Measurements from ENCODE around the gene C4orf50.

Gene C4orf50

DNA sequence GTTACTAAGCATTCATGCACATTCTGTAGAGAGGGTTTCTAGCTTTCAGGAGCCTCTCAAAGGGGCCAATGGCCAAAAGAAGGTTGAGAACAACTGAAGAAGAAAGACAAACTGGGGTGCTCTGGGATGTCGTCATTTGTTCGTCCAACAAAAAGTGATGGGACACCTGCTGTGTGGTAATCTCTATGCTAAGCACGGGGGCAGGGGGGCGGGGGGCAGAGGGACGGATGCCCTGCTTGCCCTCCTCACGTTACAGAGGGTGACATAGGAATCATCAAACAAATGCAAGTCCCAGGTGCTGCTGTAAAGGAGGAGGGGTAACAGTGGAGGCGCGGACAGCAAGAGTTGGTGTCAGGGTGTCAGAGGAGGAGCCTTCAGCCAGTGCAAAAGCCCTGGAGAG, 112.5 kb downstream of the C4orf50 start:
- TF ChIP-seq, protein P1, sequence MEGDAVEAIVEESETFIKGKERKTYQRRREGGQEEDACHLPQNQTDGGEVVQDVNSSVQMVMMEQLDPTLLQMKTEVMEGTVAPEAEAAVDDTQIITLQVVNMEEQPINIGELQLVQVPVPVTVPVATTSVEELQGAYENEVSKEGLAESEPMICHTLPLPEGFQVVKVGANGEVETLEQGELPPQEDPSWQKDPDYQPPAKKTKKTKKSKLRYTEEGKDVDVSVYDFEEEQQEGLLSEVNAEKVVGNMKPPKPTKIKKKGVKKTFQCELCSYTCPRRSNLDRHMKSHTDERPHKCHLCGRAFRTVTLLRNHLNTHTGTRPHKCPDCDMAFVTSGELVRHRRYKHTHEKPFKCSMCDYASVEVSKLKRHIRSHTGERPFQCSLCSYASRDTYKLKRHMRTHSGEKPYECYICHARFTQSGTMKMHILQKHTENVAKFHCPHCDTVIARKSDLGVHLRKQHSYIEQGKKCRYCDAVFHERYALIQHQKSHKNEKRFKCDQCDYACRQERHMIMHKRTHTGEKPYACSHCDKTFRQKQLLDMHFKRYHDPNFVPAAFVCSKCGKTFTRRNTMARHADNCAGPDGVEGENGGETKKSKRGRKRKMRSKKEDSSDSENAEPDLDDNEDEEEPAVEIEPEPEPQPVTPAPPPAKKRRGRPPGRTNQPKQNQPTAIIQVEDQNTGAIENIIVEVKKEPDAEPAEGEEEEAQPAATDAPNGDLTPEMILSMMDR (conservative IDR thresholded peaks at IDR 0.05; ENCODE audit: low read depth, low read length), result no peak
- no peak overlapping the region for H3K4me3 ChIP-seq (ENCODE audit: low read length)
- no peak for DNase-seq (ENCODE audit: low read depth)

DNA sequence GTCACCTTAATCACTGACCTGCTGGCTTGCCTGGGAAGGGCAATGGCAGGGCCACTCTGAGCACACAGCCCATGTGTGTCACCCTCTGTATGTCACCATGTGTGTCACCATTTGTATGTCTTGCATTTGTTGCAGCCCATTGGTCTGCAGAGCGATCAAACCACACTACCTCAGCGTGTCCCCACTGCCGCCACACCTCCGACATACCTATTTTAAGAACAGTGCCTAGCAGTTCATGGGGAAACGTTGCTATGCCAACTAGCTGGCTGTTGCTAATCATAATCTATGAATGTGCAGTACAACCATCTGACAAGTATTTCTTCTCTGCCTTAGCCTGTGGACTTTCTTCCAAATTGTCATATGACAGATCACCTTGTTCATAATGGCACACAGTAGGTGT, 117.4 kb downstream of the C4orf50 start:
- TF ChIP-seq, protein P1 (conservative IDR thresholded peaks at IDR 0.05; ENCODE audit: low read depth, low read length), result no peak
- no peak overlapping the region for H3K4me3 ChIP-seq (ENCODE audit: low read length)
- DNase-seq (ENCODE audit: low read depth), result no peak

DNA sequence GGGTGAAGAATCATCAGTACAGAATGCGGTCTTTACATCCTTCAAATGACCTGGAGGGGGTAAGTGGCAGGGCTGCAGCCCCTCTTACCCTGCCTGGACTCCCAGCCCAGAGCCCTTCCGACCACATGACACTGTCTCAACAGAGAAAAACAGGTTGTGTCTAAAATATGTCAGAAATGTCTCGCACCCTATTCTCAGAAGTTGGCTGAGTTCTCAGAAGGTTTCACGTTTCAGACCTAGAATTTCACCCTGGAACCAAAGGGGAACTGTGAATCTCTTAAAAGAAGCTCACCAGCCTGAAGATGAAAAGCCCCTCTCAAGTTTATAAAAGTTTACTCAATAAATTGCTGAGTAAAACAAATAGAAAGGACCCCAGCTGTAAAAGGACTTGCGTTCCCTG, 118.3 kb downstream of the C4orf50 start:
- TF ChIP-seq, protein P1 (conservative IDR thresholded peaks at IDR 0.05; ENCODE audit: low read depth, low read length), result no peak
- H3K4me3 ChIP-seq (ENCODE audit: low read length), result no peak overlapping the region
- DNase-seq (ENCODE audit: low read depth), result no peak

DNA sequence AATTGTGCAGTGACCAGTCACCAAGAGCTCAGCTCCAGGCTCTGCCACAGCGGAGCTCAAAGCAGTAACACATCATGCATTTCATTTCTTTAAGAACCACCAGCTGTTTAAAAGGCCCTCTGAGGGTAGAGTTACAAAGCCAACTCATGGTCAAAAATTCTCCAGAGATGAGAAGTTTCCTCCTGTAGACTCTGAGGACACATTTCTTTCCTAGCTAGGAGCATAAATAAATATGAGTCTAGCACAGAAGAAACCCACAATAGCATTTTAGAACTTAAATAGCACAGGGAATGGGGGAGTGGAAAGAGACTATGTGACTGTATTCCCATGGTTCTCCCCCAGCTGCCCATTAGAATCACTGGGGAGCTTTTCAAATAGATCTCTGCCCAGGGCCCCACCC, 118.8 kb downstream of the C4orf50 start:
- no peak for DNase-seq (ENCODE audit: low read depth)
- TF ChIP-seq, protein P1 (conservative IDR thresholded peaks at IDR 0.05; ENCODE audit: low read depth, low read length), result no peak
- H3K4me3 ChIP-seq (ENCODE audit: low read length), result no peak overlapping the region

DNA sequence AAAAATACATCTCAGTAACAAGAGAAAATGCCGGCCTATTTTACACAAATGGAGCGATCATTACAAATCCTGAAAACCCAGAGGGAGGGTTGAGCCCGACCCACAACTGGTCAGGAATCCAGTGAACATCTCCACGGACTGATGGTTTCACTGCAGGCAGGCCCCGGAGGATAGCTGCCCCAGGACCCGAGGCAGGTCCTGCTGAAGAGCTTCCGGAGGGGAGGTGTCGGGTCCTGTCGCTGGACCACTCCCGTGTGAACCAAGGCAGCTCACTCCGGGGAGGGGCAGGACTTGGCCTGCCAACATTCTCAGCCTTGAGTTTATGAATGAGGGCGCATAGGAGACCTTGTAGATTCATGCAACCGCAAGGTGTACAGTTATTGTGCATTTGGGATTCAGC, 120.6 kb downstream of the C4orf50 start:
- TF ChIP-seq, protein P1 (conservative IDR thresholded peaks at IDR 0.05; ENCODE audit: low read depth, low read length), result no peak
- no peak overlapping the region for H3K4me3 ChIP-seq (ENCODE audit: low read length)
- no peak for DNase-seq (ENCODE audit: low read depth)

DNA sequence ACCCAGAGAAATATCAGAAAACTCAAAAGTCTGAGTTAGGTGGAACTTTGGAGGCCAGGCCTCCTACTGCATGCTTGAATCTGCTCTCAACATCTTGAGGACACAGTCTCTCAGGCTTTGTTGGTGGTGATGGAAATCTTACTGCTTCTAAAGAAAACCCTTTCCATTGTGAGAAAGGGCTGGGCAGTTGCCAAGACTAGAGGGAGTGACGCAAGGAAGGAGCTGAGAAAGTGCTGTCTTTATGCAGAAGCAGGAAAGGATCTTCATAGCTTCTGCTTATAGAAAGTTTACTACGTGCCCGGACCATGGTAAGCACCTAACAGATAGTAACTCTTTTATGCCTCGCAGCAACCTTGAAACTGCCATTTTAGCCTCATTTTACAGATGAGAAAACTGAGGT, 122.9 kb downstream of the C4orf50 start:
- DNase-seq (ENCODE audit: low read depth), result no peak
- H3K4me3 ChIP-seq (ENCODE audit: low read length), result no peak overlapping the region
- TF ChIP-seq, protein P1 (conservative IDR thresholded peaks at IDR 0.05; ENCODE audit: low read depth, low read length), result no peak

DNA sequence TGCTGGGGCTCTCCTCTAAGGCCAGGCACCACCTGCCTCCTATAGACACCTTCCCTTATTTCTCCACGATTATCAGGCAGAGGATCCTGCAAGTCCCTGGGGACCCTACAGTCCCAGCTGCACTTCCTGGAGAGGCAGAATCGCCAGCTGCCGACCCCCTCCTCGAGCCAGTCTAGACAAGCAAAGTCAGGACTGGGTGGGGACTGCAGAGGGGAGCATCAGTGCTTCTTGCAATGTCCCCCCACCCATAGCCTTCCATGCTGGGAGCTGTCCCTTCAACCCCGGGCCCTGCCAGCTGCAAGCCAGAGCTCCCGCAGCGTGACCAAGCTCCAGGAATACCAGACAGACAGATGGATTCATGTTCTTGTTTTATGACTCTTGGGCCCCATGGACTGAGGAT, 124.0 kb downstream of the C4orf50 start:
- no peak for DNase-seq (ENCODE audit: low read depth)
- H3K4me3 ChIP-seq (ENCODE audit: low read length), result no peak overlapping the region
- TF ChIP-seq, protein P1 (conservative IDR thresholded peaks at IDR 0.05; ENCODE audit: low read depth, low read length), result no peak
